AG04450 (cell line): Measurements from ENCODE around the gene FBXO21. TPM values are rescaled to one million over a fixed set of nuclear protein-coding genes. Genes with fewer than 3 reads are reported as not detected.

Source experiments
- CTCF ChIA-PET: fragments of 300-600, 350-600 bp; formaldehyde crosslinking; extraction: SDS; loops from one replicate; lab custom pipeline; 2022; ENCODE audit warnings: antibody characterized with exemption, inconsistent platforms; lab: Charles Lee
- POLR2A ChIA-PET: fragments of 350-600 bp; formaldehyde crosslinking; extraction: SDS; loops from one replicate; lab custom pipeline; 2021; ENCODE audit warnings: antibody characterized with exemption, inconsistent platforms; lab: Yijun Ruan, JAX
- DNase-seq: peaks from one replicate; pipeline ENCODE4 v3.0.0-alpha.2; 2011; ENCODE audit warnings: low read depth, low spot score
- H3K27ac ChIP-seq: one replicate; pipeline ENCODE4 v1.5.1; 2012; ENCODE audit warnings: low read depth, low read length, control low read depth
- H3K27me3 ChIP-seq: one replicate; pipeline ENCODE4 v1.6.0; 2012; ENCODE audit warnings: low read length; ENCODE audit not compliant: control insufficient read depth, insufficient read depth
- H3K4me3 ChIP-seq: 2 replicates; pipeline ENCODE4 v1.5.1; 2011; ENCODE audit warnings: mild to moderate bottlenecking, low read depth, low read length, control low read depth
- H3K9me3 ChIP-seq: 2 replicates; pipeline ENCODE4 v1.5.1; 2012; ENCODE audit warnings: low read length; ENCODE audit not compliant: control insufficient read depth, insufficient read depth
- polyA plus RNA-seq: library from polyadenylated mRNA; depleted of rRNA; stranded (reverse); fragments of >200 nt; gene quantifications from 2 replicates; pipeline ENCODE4 v1.2.3, GENCODE V29; 2011
- TF ChIP-seq, protein P1 (sequence below): IDR thresholded peaks from 2 replicates; pipeline ENCODE4 v1.5.1; 2011; ENCODE audit warnings: low read depth, low read length, control low read depth, inconsistent platforms

FBXO21 gene
- polyA plus RNA-seq, 1 experiment = 38.9 TPM

DNA sequence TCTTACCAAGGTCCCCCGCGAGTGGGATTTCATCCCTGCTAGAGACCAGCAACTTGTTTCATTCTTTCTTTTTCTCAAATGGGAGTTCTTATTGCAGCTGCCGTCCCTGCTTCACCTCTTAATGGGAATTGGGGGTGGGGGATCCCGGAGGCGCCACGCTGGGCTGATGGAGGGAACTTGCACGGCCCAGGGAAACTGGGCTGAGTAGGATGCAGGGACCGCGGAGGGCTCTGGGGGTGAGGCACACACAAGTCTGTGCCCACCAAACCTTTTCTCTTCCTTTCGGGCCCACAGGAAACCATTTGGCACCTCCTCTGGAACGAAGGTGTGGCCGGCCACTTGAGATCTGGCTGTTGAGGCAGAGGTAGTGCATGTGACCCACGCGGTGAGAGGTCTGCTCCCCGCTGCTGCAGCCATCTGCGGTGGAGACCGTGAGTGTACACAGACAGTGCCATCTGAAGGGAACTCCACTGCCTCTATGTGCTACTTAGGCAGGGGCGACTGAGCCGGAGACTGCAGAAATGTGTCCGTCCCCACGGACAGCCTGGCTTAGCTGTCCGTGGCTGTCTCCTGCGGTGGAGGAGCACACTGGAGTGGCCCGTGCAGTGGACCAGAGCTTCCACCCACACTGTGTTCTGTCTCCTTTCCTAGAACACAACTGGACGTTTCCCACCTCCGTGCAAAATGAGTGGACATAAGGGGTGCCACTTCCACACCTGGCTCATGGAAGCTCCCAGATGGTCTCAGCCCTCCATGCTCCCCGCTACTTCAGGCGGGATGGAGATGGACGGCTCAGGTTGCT is 49.0 kb downstream of the FBXO21 start:
- TF ChIP-seq, protein P1, sequence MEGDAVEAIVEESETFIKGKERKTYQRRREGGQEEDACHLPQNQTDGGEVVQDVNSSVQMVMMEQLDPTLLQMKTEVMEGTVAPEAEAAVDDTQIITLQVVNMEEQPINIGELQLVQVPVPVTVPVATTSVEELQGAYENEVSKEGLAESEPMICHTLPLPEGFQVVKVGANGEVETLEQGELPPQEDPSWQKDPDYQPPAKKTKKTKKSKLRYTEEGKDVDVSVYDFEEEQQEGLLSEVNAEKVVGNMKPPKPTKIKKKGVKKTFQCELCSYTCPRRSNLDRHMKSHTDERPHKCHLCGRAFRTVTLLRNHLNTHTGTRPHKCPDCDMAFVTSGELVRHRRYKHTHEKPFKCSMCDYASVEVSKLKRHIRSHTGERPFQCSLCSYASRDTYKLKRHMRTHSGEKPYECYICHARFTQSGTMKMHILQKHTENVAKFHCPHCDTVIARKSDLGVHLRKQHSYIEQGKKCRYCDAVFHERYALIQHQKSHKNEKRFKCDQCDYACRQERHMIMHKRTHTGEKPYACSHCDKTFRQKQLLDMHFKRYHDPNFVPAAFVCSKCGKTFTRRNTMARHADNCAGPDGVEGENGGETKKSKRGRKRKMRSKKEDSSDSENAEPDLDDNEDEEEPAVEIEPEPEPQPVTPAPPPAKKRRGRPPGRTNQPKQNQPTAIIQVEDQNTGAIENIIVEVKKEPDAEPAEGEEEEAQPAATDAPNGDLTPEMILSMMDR = no peak
- DNase-seq = no peak
- H3K4me3 ChIP-seq = no peak overlapping the region
- ChIA-PET CTCF (no interaction called here), POLR2A (no interaction called here)
- H3K9me3 ChIP-seq = no peaks in the 10 kb centered on the region
- no peak overlapping the region for H3K27ac ChIP-seq
- H3K27me3 ChIP-seq = no peaks in the 10 kb centered on the region

DNA sequence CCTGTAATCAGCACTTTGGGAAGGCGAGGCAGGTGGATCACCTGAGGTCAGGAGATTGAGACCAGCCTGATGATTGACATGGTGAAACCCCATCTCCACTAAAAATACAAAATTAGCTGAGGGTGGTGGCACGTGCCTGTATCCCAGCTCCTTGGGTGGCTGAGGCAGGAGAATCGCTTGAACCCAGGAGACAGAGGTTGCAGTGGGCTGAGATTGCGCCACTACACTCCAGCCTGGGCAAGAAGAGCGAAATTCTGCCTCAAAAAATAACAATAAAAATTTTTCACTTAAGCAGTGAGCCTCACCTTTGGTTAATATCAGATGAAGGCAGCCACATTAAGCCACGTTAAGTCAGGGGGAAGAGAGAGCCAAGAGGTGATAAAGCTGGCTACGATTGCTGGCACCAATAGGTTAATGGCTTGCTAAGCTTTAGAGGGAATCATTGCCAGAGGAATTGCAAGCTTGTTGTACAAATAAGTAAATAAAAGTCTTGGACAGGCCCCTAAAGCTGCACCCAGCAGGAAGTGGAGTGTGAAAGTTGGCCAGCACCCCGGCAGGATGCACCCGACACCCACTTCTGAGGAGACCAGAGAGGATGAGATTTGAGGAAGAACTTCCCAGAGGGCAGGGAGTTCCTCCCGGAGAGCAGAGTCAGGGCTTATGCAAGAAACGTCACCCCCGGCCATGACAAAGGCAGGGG is 49.7 kb downstream of the FBXO21 start:
- TF ChIP-seq, protein P1 = no peak
- H3K4me3 ChIP-seq = no peak overlapping the region
- ChIA-PET CTCF (no interaction called here), POLR2A (no interaction called here)
- no peak overlapping the region for H3K27ac ChIP-seq
- H3K9me3 ChIP-seq = no peaks in the 10 kb centered on the region
- H3K27me3 ChIP-seq = no peaks in the 10 kb centered on the region
- DNase-seq = no peak

DNA sequence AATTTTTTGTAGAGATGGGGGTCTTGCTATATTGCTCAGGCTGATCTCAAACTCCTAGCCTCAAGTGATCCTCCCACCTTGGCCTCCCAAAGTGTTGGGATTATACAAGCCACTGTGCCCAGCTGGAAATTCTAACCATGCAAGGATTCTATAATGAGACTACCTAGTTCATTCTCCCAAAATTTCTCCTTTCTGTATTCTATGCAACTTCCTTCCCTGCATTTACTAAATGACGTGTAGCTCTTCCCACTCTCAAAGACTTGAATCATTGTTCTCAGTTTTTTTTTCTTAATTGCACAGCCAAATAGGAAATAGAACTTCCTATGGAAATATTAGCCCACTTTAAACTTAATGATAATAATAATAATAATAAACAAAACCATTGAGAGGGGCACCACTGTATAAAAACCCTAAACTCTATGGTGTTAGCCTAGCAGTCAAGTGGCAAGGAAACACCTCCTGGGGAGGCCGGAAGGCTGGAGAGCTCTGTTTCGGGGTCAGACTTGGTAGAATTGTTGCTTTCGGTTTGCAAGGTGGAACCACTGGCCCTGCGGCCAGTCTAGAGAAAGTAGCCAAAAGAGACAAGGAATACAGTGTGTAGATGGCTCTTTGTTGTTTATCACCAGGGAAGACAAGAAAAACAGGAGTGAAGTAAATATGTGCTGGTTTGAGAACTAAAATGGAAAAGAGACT is 51.1 kb downstream of the FBXO21 start:
- no peak for DNase-seq
- Histone ChIP-seq H3K27ac (no peak overlapping the region), H3K4me3 (no peak overlapping the region), H3K27me3 (no peaks in the 10 kb centered on the region), H3K9me3 (no peaks in the 10 kb centered on the region)
- TF ChIP-seq, protein P1 = no peak
- ChIA-PET CTCF (interaction anchor here (0.6 kb wide), 1 partner anchor 397 kb away, joined by 3 read pairs; no protein-coding TSS in a partner anchor), POLR2A (no interaction called here)

DNA sequence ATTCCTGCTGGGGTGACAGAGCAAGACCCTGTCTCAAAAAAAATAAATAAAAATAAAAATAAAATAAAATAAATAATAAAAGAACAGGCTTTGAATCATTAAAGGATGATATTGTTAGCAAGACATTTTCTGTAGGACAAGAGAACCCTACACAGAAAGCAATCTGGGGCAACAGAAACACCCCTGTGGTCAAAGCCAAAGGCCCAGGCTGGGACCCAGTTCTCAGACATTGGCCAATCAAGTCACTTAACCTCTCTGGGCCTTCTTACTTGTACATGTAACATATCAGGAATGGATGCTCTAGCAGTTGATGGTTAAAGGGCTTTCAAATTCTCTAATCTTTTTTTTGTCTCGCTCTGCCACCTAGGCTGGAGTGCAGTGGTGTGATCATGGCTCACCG is 55.5 kb downstream of the FBXO21 start:
- Histone ChIP-seq H3K4me3 (no peak overlapping the region), H3K27me3 (no peaks in the 10 kb centered on the region), H3K27ac (no peak overlapping the region), H3K9me3 (no peaks in the 10 kb centered on the region)
- POLR2A ChIA-PET = no interaction called here
- DNase-seq = no peak
- CTCF ChIA-PET = no interaction called here
- TF ChIP-seq, protein P1 = no peak

DNA sequence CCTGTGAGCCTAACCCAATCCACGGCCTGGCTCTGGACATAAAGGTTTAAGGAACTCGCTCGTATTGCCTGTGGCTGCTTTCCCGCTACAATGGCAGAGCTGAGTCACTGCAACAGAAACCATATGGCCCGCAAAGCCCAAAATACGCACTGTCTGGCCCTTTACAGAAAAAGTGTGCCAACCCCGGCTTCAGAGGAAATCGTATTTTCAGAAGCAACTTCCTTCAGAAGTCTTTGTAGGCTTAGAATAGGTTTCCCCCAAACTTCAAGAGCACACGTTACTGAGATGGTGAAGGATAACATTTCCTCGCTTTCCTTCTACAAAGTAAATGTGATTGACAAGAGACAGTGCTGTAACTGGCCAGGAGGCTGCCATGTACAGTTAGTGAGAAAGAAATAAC is 56.2 kb downstream of the FBXO21 start:
- no peaks in the 10 kb centered on the region for H3K27me3 ChIP-seq
- POLR2A ChIA-PET = no interaction called here
- DNase-seq = no peak
- no peak overlapping the region for H3K4me3 ChIP-seq
- TF ChIP-seq, protein P1 = no peak
- CTCF ChIA-PET = no interaction called here
- H3K9me3 ChIP-seq = no peaks in the 10 kb centered on the region
- H3K27ac ChIP-seq = no peak overlapping the region
